Neural progenitor cell (in vitro differentiated cells): Measurements from ENCODE around the gene PLAAT2. TPM values are rescaled to one million over a fixed set of nuclear protein-coding genes. Genes with fewer than 3 reads are reported as not detected.

Source experiments
- DNase-seq: peaks from one replicate; pipeline ENCODE4 v3.0.0-alpha.2; 2016; ENCODE audit warnings: low spot score
- H2AFZ ChIP-seq: fragments of 200-600 bp; sonication (generic); replicated peaks from 2 replicates; pipeline ENCODE4 v1.6.1; 2016; ENCODE audit warnings: antibody characterized with exemption
- H3F3A ChIP-seq: fragments of 200-600 bp; sonication (generic); 2 replicates; pipeline ENCODE4 v1.6.1; 2016; ENCODE audit warnings: antibody characterized with exemption, low read depth
- H3K27ac ChIP-seq: fragments of 200-600 bp; sonication (generic); 2 replicates; pipeline ENCODE4 v1.5.1; 2016; ENCODE audit warnings: mild to moderate bottlenecking
- H3K27me3 ChIP-seq: fragments of 200-600 bp; sonication (generic); 2 replicates; pipeline ENCODE4 v1.6.1; 2016; ENCODE audit warnings: mild to moderate bottlenecking, moderate library complexity
- H3K36me3 ChIP-seq: fragments of 200-600 bp; sonication (generic); 2 replicates; pipeline ENCODE4 v1.5.1; 2016
- H3K4me1 ChIP-seq: fragments of 200-600 bp; sonication (generic); 2 replicates; pipeline ENCODE4 v1.6.1; 2016; ENCODE audit warnings: mixed run types
- H3K4me2 ChIP-seq: fragments of 200-600 bp; sonication (generic); 2 replicates; pipeline ENCODE4 v1.6.1; 2016
- H3K4me3 ChIP-seq: fragments of 200-600 bp; sonication (generic); 2 replicates; pipeline ENCODE4 v1.5.1; 2016
- H3K79me2 ChIP-seq: fragments of 200-600 bp; sonication (generic); 2 replicates; pipeline ENCODE4 v1.6.1; 2016; ENCODE audit warnings: low read depth
- H3K9ac ChIP-seq: fragments of 200-600 bp; sonication (generic); 2 replicates; pipeline ENCODE4 v1.6.1; 2016
- H3K9me3 ChIP-seq: fragments of 200-600 bp; sonication (generic); 2 replicates; pipeline ENCODE4 v1.5.1; 2016; ENCODE audit warnings: low read depth
- H4K20me1 ChIP-seq: fragments of 200-600 bp; sonication (generic); 2 replicates; pipeline ENCODE4 v1.6.1; 2016; ENCODE audit warnings: low read depth
- H3K27ac Mint-ChIP-seq: 3 replicates; pipeline ENCODE4 v1.8.0; 2021; ENCODE audit warnings: mixed read lengths
- H3K27me3 Mint-ChIP-seq: 2 replicates; pipeline ENCODE4 v1.8.0; 2022; ENCODE audit warnings: low read depth, mild to moderate bottlenecking, inconsistent platforms, moderate library complexity, mixed read lengths; ENCODE audit not compliant: insufficient read depth
- H3K36me3 Mint-ChIP-seq: 3 replicates; pipeline ENCODE4 v1.8.0; 2021; ENCODE audit warnings: mixed read lengths
- H3K4me1 Mint-ChIP-seq: 3 replicates; pipeline ENCODE4 v1.8.0; 2021; ENCODE audit warnings: mixed read lengths
- H3K4me3 Mint-ChIP-seq: 3 replicates; pipeline ENCODE4 v1.8.0; 2021; ENCODE audit warnings: mild to moderate bottlenecking, moderate library complexity, mixed read lengths
- H3K9me3 Mint-ChIP-seq: 3 replicates; pipeline ENCODE4 v1.8.0; 2020; ENCODE audit warnings: mixed read lengths
- EZH2 ChIP-seq: fragments of 200-600 bp; sonication (generic); IDR thresholded peaks from 2 replicates; pipeline ENCODE4 v1.6.1; 2017; ENCODE audit warnings: antibody characterized with exemption, mild to moderate bottlenecking, moderate library complexity
- EZH2phosphoT487 ChIP-seq: fragments of 200-600 bp; sonication (generic); IDR thresholded peaks from 2 replicates; pipeline ENCODE4 v1.6.1; 2017; ENCODE audit warnings: antibody characterized with exemption
- total RNA-seq: library from RNA; depleted of rRNA; stranded (reverse); fragments of >200 nt; gene quantifications from 2 replicates; pipeline ENCODE4 v1.2.3, GENCODE V29; 2015; ENCODE audit warnings: low replicate concordance
- TF ChIP-seq, protein P1 (sequence below): fragments of 200-600 bp; sonication (generic); IDR thresholded peaks from 2 replicates; pipeline ENCODE4 v1.5.1; 2017; ENCODE audit warnings: antibody characterized with exemption, mild to moderate bottlenecking

Gene PLAAT2
- total RNA-seq, 1 donor from 2014 or later, result not detected

DNA sequence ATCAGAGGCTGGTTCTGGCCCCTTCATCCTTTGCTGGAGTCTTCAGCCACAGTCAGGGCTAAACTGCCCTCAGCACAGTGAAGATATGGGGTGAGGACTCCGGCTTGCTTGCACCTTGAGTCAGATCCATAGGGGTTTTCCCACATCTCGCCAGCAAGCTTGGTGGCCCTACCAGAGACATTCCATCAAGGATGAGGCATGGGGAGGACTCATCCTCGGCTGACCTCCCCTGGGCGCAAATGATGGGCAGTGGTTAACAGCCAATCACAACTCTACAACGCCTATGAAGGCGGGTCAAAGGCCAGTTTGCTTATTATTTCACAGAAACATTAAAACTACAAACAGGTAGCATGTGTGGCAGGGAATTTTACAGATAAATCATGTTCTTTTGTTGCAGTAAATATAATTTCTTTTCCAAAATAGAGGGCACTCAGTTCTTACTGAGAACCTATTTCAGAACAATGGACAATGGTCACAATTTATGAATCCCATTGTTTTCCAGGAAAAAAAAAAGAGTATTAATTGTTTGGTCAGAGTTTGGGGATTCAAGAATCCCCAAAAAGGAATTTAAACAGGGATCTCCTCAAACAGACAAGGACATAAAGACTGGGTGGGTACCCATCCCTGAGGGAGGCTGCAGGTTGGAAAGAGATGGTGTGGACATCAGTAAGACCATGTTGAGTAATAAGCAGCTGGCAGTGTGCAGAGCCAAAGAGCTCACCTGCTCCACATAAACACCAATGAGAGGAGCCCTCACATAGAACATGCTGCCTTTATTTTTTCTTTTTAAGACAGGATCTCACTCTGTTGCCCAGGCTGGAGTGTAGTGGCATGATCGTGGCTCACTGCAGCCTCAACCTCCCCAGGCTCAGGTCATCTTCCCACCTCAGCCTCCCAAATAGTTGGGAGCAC is 36.3 kb upstream of the PLAAT2 start:
- Histone ChIP-seq H3K4me2 (no peak overlapping the region), H4K20me1 (no peaks in the 10 kb centered on the region), H3K4me1 (peaks cover 11% of the 10 kb centered on the region), H3K27me3 (no peaks in the 10 kb centered on the region), H3K4me3 (no peak overlapping the region), H3K27ac (no peak overlapping the region), H2AFZ (no peak overlapping the region), H3K79me2 (no peaks in the 10 kb centered on the region), H3K9ac (no peak overlapping the region), H3F3A (no peaks in the 10 kb centered on the region), H3K36me3 (no peaks in the 10 kb centered on the region), H3K9me3 (no peaks in the 10 kb centered on the region)
- Mint-ChIP-seq H3K36me3 (no peaks in the 10 kb centered on the region), H3K27me3 (no peaks in the 10 kb centered on the region), H3K4me3 (no peak overlapping the region), H3K4me1 (peaks cover 16% of the 10 kb centered on the region), H3K9me3 (peaks cover 3% of the 10 kb centered on the region), H3K27ac (no peak overlapping the region)
- no peak for DNase-seq
- TF ChIP-seq, protein P1, sequence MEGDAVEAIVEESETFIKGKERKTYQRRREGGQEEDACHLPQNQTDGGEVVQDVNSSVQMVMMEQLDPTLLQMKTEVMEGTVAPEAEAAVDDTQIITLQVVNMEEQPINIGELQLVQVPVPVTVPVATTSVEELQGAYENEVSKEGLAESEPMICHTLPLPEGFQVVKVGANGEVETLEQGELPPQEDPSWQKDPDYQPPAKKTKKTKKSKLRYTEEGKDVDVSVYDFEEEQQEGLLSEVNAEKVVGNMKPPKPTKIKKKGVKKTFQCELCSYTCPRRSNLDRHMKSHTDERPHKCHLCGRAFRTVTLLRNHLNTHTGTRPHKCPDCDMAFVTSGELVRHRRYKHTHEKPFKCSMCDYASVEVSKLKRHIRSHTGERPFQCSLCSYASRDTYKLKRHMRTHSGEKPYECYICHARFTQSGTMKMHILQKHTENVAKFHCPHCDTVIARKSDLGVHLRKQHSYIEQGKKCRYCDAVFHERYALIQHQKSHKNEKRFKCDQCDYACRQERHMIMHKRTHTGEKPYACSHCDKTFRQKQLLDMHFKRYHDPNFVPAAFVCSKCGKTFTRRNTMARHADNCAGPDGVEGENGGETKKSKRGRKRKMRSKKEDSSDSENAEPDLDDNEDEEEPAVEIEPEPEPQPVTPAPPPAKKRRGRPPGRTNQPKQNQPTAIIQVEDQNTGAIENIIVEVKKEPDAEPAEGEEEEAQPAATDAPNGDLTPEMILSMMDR, result no peak
- TF ChIP-seq EZH2phosphoT487 (no peak), EZH2 (no peak)

DNA sequence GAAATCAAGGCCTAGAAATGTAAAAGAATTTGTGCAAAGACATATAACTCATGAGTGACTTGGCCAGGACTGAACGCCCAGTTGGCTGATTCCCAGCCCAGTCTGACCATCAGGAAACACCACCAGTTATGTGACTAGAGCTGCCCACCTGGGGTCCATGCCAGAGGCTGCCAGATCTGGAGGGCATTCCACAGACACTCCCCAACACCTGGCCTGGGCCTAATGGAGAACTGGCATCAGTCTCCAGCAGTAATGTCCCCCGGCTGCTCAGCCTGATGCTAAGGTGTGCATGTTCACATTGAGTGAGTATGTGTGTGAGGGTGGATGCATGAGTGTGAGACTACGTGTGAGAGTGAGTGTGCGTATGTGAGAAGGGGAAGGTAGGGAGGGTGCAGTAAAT is 35.4 kb upstream of the PLAAT2 start:
- Histone ChIP-seq H3K79me2 (no peaks in the 10 kb centered on the region), H3K36me3 (no peaks in the 10 kb centered on the region), H3F3A (no peaks in the 10 kb centered on the region), H2AFZ (no peak overlapping the region), H4K20me1 (no peaks in the 10 kb centered on the region), H3K9ac (no peak overlapping the region), H3K4me1 (peaks cover 5% of the 10 kb centered on the region), H3K4me2 (no peak overlapping the region), H3K27ac (no peak overlapping the region), H3K9me3 (no peaks in the 10 kb centered on the region), H3K27me3 (no peaks in the 10 kb centered on the region), H3K4me3 (no peak overlapping the region)
- H3K4me1 Mint-ChIP-seq, result peaks cover 12% of the 10 kb centered on the region
- TF ChIP-seq EZH2phosphoT487 (no peak), EZH2 (no peak)
- TF ChIP-seq, protein P1, result no peak
- H3K4me3 Mint-ChIP-seq, result no peak overlapping the region
- no peaks in the 10 kb centered on the region for H3K36me3 Mint-ChIP-seq
- no peak overlapping the region for H3K27ac Mint-ChIP-seq
- peaks cover 3% of the 10 kb centered on the region for H3K9me3 Mint-ChIP-seq
- peaks cover 2% of the 10 kb centered on the region for H3K27me3 Mint-ChIP-seq
- DNase-seq, result no peak

DNA sequence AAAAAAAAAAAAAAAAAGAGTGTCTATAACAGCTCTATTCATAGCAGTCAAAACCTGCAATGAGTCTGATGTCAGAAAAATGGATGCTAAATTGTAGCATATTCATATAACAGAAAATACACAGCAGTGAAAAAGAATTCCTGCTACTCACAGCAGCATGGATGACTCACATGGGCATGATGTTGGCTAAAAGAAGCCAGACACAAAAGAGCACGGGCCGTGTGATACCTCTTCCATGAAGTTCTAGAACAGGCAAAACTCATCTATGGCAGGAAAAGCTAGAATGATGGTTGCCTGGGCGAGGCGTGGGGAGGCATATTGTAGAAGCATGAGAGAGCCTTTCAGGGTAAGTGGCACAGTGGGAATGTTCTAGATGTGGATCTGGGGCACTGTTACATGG is 32.1 kb upstream of the PLAAT2 start:
- Mint-ChIP-seq H3K27me3 (peaks cover 2% of the 10 kb centered on the region), H3K4me1 (no peaks in the 10 kb centered on the region), H3K9me3 (peaks cover 3% of the 10 kb centered on the region), H3K36me3 (no peaks in the 10 kb centered on the region), H3K27ac (no peak overlapping the region), H3K4me3 (no peak overlapping the region)
- no peak for DNase-seq
- no peaks in the 10 kb centered on the region for H3K27me3 ChIP-seq
- H3K79me2 ChIP-seq, result no peaks in the 10 kb centered on the region
- no peaks in the 10 kb centered on the region for H3K4me1 ChIP-seq
- no peak overlapping the region for H3K4me2 ChIP-seq
- TF ChIP-seq EZH2 (no peak), EZH2phosphoT487 (no peak)
- TF ChIP-seq, protein P1, result no peak
- H4K20me1 ChIP-seq, result no peaks in the 10 kb centered on the region
- H2AFZ ChIP-seq, result no peak overlapping the region
- no peak overlapping the region for H3K27ac ChIP-seq
- no peak overlapping the region for H3K9ac ChIP-seq
- no peaks in the 10 kb centered on the region for H3K36me3 ChIP-seq
- no peaks in the 10 kb centered on the region for H3F3A ChIP-seq
- no peak overlapping the region for H3K4me3 ChIP-seq
- no peaks in the 10 kb centered on the region for H3K9me3 ChIP-seq
